H9 (cell line): ENCODE data around the gene MUC5B. TPM values are rescaled to one million over a fixed set of nuclear protein-coding genes. Genes with fewer than 3 reads are reported as not detected.

Source experiments
- DNase-seq: peaks from one replicate; pipeline ENCODE4 v3.0.0-alpha.2; 2017
- H2AFZ ChIP-seq: one replicate; pipeline ENCODE4 v1.6.1; 2013; ENCODE audit warnings: mild to moderate bottlenecking, low read length, control low read depth, moderate library complexity
- H2AK5ac ChIP-seq: 2 replicates; pipeline ENCODE4 v1.6.1; 2013; ENCODE audit warnings: low read length, control low read depth, mixed read lengths; ENCODE audit not compliant: insufficient read length
- H2BK120ac ChIP-seq: one replicate; pipeline ENCODE4 v1.6.1; 2013; ENCODE audit warnings: low read depth, mild to moderate bottlenecking, low read length, control low read depth, inconsistent platforms; ENCODE audit not compliant: poor library complexity, severe bottlenecking
- H2BK12ac ChIP-seq: 2 replicates; pipeline ENCODE4 v1.6.1; 2013; ENCODE audit warnings: low read length, control low read depth, mixed read lengths, low read depth; ENCODE audit not compliant: insufficient read length
- H2BK15ac ChIP-seq: 2 replicates; pipeline ENCODE4 v1.6.1; 2013; ENCODE audit warnings: low read depth, low read length, control low read depth
- H2BK20ac ChIP-seq: one replicate; pipeline ENCODE4 v1.6.1; 2013; ENCODE audit warnings: low read depth, mild to moderate bottlenecking, low read length, control low read depth, inconsistent platforms; ENCODE audit not compliant: poor library complexity, severe bottlenecking
- H2BK5ac ChIP-seq: 2 replicates; pipeline ENCODE4 v1.6.1; 2013; ENCODE audit warnings: low read length, control low read depth, mixed read lengths; ENCODE audit not compliant: insufficient read length
- H3K14ac ChIP-seq: 2 replicates; pipeline ENCODE4 v1.6.1; 2013; ENCODE audit warnings: low read length, control low read depth; ENCODE audit not compliant: insufficient read depth
- H3K18ac ChIP-seq: 2 replicates; pipeline ENCODE4 v1.6.1; 2013; ENCODE audit warnings: low read depth, mild to moderate bottlenecking, mixed read lengths, low read length, control low read depth; ENCODE audit not compliant: insufficient read length
- H3K23ac ChIP-seq: 2 replicates; pipeline ENCODE4 v1.6.1; 2013; ENCODE audit warnings: low read length, control low read depth, mixed read lengths, low read depth; ENCODE audit not compliant: insufficient read length
- H3K23me2 ChIP-seq: 2 replicates; pipeline ENCODE4 v1.6.1; 2013; ENCODE audit warnings: low read depth, mild to moderate bottlenecking, mixed read lengths, low read length, control low read depth; ENCODE audit not compliant: insufficient read length, poor library complexity, severe bottlenecking
- H3K27ac ChIP-seq: 2 replicates; pipeline ENCODE4 v1.5.1; 2013; ENCODE audit warnings: low read length, control low read depth, mixed read lengths, low read depth; ENCODE audit not compliant: insufficient read length
- H3K27me3 ChIP-seq: 2 replicates; pipeline ENCODE4 v1.6.1; 2013; ENCODE audit warnings: low read length, control low read depth, inconsistent platforms; ENCODE audit not compliant: insufficient read depth
- H3K4ac ChIP-seq: 2 replicates; pipeline ENCODE4 v1.6.1; 2013; ENCODE audit warnings: low read depth, mild to moderate bottlenecking, control low read depth, inconsistent platforms, low read length, moderate library complexity
- H3K4me1 ChIP-seq: 2 replicates; pipeline ENCODE4 v1.6.1; 2013; ENCODE audit warnings: low read length, control low read depth, inconsistent platforms; ENCODE audit not compliant: insufficient read depth
- H3K4me2 ChIP-seq: 2 replicates; pipeline ENCODE4 v1.6.1; 2013; ENCODE audit warnings: low read length, control low read depth, mixed read lengths; ENCODE audit not compliant: insufficient read length, insufficient read depth
- H3K56ac ChIP-seq: 2 replicates; pipeline ENCODE4 v1.6.1; 2013; ENCODE audit warnings: low read depth, mild to moderate bottlenecking, mixed read lengths, low read length, control low read depth; ENCODE audit not compliant: insufficient read length
- H3K79me1 ChIP-seq: 2 replicates; pipeline ENCODE4 v1.6.1; 2013; ENCODE audit warnings: low read depth, mild to moderate bottlenecking, moderate library complexity, low read length, control low read depth, inconsistent platforms; ENCODE audit not compliant: insufficient read depth, poor library complexity, severe bottlenecking
- H3K79me2 ChIP-seq: 2 replicates; pipeline ENCODE4 v1.6.1; 2013; ENCODE audit warnings: low read length, control low read depth, inconsistent platforms; ENCODE audit not compliant: insufficient read depth
- H3K9ac ChIP-seq: 2 replicates; pipeline ENCODE4 v1.6.1; 2013; ENCODE audit warnings: low read length, control low read depth, mixed read lengths; ENCODE audit not compliant: insufficient read length; ENCODE audit errors: extremely low read depth
- H3K9me3 ChIP-seq: one replicate; pipeline ENCODE4 v1.6.1; 2013; ENCODE audit warnings: low read depth, low read length, inconsistent platforms; ENCODE audit not compliant: control insufficient read depth
- H3T11ph ChIP-seq: one replicate; pipeline ENCODE4 v1.6.1; 2013; ENCODE audit warnings: mild to moderate bottlenecking, low read length, control low read depth, inconsistent platforms
- H4K20me1 ChIP-seq: one replicate; pipeline ENCODE4 v1.6.1; 2013; ENCODE audit not compliant: control insufficient read depth, insufficient read length, insufficient read depth
- H4K5ac ChIP-seq: 2 replicates; pipeline ENCODE4 v1.6.1; 2013; ENCODE audit warnings: low read depth, mild to moderate bottlenecking, mixed read lengths, low read length, control low read depth; ENCODE audit not compliant: insufficient read length
- H4K8ac ChIP-seq: replicated peaks from 2 replicates; pipeline ENCODE4 v1.6.1; 2013; ENCODE audit warnings: low read length, control low read depth, mixed read lengths, low read depth; ENCODE audit not compliant: insufficient read length
- H4K91ac ChIP-seq: 2 replicates; pipeline ENCODE4 v1.6.1; 2013; ENCODE audit warnings: low read depth, mild to moderate bottlenecking, moderate library complexity, mixed read lengths, low read length, control low read depth; ENCODE audit not compliant: insufficient read length
- H3K27ac Mint-ChIP-seq, 3 experiments: 2 replicates in 2 of 3; 3 replicates in 1 of 3; pipeline ENCODE4 v1.8.0; 2020 to 2021; ENCODE audit warnings: mixed read lengths in 3 of 3, mild to moderate bottlenecking in 1 of 3, moderate library complexity in 1 of 3
- H3K27me3 Mint-ChIP-seq: 2 replicates; pipeline ENCODE4 v1.8.0; 2021; ENCODE audit warnings: low read depth, mild to moderate bottlenecking, moderate library complexity, mixed read lengths
- H3K36me3 Mint-ChIP-seq, 3 experiments: 2 replicates in 2 of 3; 3 replicates in 1 of 3; pipeline ENCODE4 v1.8.0; 2020 to 2021; ENCODE audit warnings: low read depth in 3 of 3, mixed read lengths in 3 of 3; ENCODE audit not compliant: insufficient read depth in 1 of 3
- H3K4me1 Mint-ChIP-seq, 2 experiments: 2 replicates each; pipeline ENCODE4 v1.8.0; 2020; ENCODE audit warnings: mixed read lengths in 2 of 2
- H3K4me3 Mint-ChIP-seq, 2 experiments: 2 replicates in 1 of 2; 3 replicates in 1 of 2; pipeline ENCODE4 v1.8.0; 2020 to 2021; ENCODE audit warnings: mild to moderate bottlenecking in 2 of 2, mixed read lengths in 2 of 2, moderate library complexity in 1 of 2
- H3K9me3 Mint-ChIP-seq, 2 experiments: 2 replicates in 1 of 2; 3 replicates in 1 of 2; pipeline ENCODE4 v1.8.0; 2020; ENCODE audit warnings: mild to moderate bottlenecking in 2 of 2, mixed read lengths in 2 of 2, moderate library complexity in 1 of 2
- CTCF ChIP-seq: fragments of 200-600 bp; sonication (generic); conservative IDR thresholded peaks from 3 replicates; pipeline ENCODE4 v1.8.0; 2021; ENCODE audit warnings: antibody characterized with exemption, mild to moderate bottlenecking
- WGBS: extraction: QIAGEN DNeasy Blood & Tissue Kit; methylation state at CpG from one replicate; pipeline ENCODE4 v1.1.7; 2013; ENCODE audit warnings: missing lambda C conversion rate, low lambda C conversion rate, mixed read lengths; ENCODE audit not compliant: insufficient read length; ENCODE audit errors: extremely low coverage; 5-methylcytosine and 5-hydroxymethylcytosine counted together
- total RNA-seq: library from RNA; stranded (reverse); gene quantifications from 2 replicates; pipeline ENCODE4 v1.2.1, GENCODE V29; 2021

Gene MUC5B
- total RNA-seq, 1 experiment from 2014 or later = not detected

GRCh38 chr11:1305501-1306056 lies 82.7 kb downstream of the MUC5B start:
- peaks cover 6% of the 10 kb centered on the region for H3K23me2 ChIP-seq
- Mint-ChIP-seq H3K36me3 (peaks cover 3 to 5% (median 4%) of the 10 kb centered on the region in 3 experiments; a peak in 4 of 7 replicates), H3K27ac (no peak overlapping the region), H3K4me1 (peaks cover 18 to 24% of the 10 kb centered on the region in 2 experiments), H3K27me3 (peaks cover 3% of the 10 kb centered on the region; the same call in 1 of the 2 replicates), H3K9me3 (peaks cover 0 to 2% of the 10 kb centered on the region in 2 experiments; a peak in 2 of 5 replicates), H3K4me3 (no peak overlapping the region)
- no peak overlapping the region for H3T11ph ChIP-seq
- H3K56ac ChIP-seq = no peak overlapping the region
- no peaks in the 10 kb centered on the region; the same call in 1 of the 2 replicates for H3K4me1 ChIP-seq
- no peak overlapping the region for H3K4me2 ChIP-seq
- H3K4ac ChIP-seq = no peak overlapping the region
- peak; percentile 24 for DNase-seq
- no peak overlapping the region for H4K8ac ChIP-seq
- no peak overlapping the region for H2BK20ac ChIP-seq
- no peaks in the 10 kb centered on the region for H4K20me1 ChIP-seq
- no peak for TF ChIP-seq CTCF
- no peak overlapping the region for H2AFZ ChIP-seq
- WGBS = no CpG with 5 or more reads among the region's 27 CpGs
- H3K14ac ChIP-seq = no peak overlapping the region; the same call in 1 of the 2 replicates
- no peak overlapping the region for H3K18ac ChIP-seq
- no peak overlapping the region for H3K9ac ChIP-seq
- no peak overlapping the region for H3K27ac ChIP-seq
- no peak overlapping the region for H2BK15ac ChIP-seq
- no peaks in the 10 kb centered on the region for H3K27me3 ChIP-seq
- H2BK5ac ChIP-seq = no peak overlapping the region
- peaks cover 1% of the 10 kb centered on the region; the same call in 1 of the 2 replicates for H3K79me2 ChIP-seq
- no peak overlapping the region for H4K5ac ChIP-seq
- no peaks in the 10 kb centered on the region for H3K9me3 ChIP-seq
- no peak overlapping the region for H2BK120ac ChIP-seq
- H3K23ac ChIP-seq = no peak overlapping the region
- H2AK5ac ChIP-seq = no peak overlapping the region
- peaks cover 11% of the 10 kb centered on the region for H3K79me1 ChIP-seq
- no peak overlapping the region for H4K91ac ChIP-seq
- H2BK12ac ChIP-seq = no peak overlapping the region
